ENCODE measurements around the gene HOXC6. TPM values are rescaled to one million over a fixed set of nuclear protein-coding genes. Genes with fewer than 3 reads are reported as not detected.

HOXC6 gene
- total and polyA plus RNA-seq, 9 of the 15 experiments (the other 6 are each of a cell fraction or from before 2014, with no cell fraction given), result 0.06 to 4.0 (median 1.4) TPM

DNA sequence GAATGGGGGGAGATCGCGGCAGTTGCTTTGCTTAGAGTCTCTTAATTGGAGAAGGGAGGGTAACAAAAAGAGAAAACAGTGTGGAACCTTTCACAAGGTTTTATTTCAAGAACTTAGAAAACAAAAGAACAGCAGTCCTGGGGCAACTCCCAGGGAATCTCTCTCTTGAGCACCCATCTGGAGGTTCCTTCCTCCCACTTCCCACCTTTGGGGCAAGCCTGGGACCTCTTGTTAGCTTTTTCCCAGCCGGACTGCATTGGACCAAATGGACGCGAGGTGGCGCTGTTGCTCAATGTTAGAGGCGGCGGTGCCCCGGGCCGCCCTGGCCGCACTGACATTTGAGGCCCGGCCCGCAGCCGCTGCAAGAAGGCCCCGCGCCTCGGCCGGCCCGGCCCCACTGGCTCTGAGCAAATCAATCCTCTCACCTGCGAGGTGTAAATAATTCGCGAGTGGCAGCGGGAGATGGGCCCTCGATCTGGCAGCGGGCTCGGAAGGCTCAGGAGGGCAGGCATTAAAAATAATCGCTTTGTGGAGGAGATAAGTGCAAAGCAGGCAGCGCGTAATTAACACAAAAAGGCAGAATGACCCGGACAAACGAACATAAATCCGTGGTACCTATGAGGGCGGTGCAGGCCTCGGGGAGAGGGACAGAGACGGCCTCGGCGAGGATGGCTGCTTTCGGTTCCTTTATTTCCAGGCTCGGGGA lies 22.2 kb upstream of the HOXC6 start (continued):
- TF ChIP-seq ATF7 (IDR thresholded peaks at IDR 0.05), result peak; percentile 45; the same call in 1 of the 2 replicates
- TF ChIP-seq L3MBTL2 (IDR thresholded peaks at IDR 0.05), result peak; percentile 67
- no peak for TF ChIP-seq PPARD (CRISPR knock-in tag; IDR thresholded peaks at IDR 0.05)
- TF ChIP-seq SMAD3 (CRISPR knock-in tag; conservative IDR thresholded peaks at IDR 0.05), result no peak
- no peak for TF ChIP-seq CREBBP (IDR thresholded peaks at IDR 0.05; ENCODE audit: low read depth, low read length)
- TF ChIP-seq FOXK2 (conservative IDR thresholded peaks at IDR 0.05 in 1 of 2, IDR thresholded peaks at IDR 0.05 in 1 of 2; ENCODE audit: low read depth in 2 of 2), result no peak
- 0 out of 2 replicates have a peak, but pooled peaks have one; percentile 13 for TF ChIP-seq MXI1 (IDR thresholded peaks at IDR 0.05; ENCODE audit: low read depth, low read length)
- TF ChIP-seq ZBTB7A (IDR thresholded peaks at IDR 0.05; ENCODE audit: borderline replicate concordance, control insufficient read depth, low read depth, low read length), result no peak
- TF ChIP-seq NCOA1 (IDR thresholded peaks at IDR 0.05; ENCODE audit: low read depth), result no peak
- TF ChIP-seq, protein P1, sequence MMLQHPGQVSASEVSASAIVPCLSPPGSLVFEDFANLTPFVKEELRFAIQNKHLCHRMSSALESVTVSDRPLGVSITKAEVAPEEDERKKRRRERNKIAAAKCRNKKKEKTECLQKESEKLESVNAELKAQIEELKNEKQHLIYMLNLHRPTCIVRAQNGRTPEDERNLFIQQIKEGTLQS (IDR thresholded peaks at IDR 0.05), result no peak
- TF ChIP-seq, protein P1 (CRISPR knock-in tag; conservative IDR thresholded peaks at IDR 0.05), result peak; percentile 37; the same call in 1 of the 2 replicates
- TF ChIP-seq SMC3 (conservative IDR thresholded peaks at IDR 0.05; ENCODE audit: insufficient read depth, low read depth, low read length), result peak; percentile 96
- 0 out of 2 replicates have a peak, but pooled peaks have one; percentile 43 for TF ChIP-seq JUND (IDR thresholded peaks at IDR 0.05; ENCODE audit: borderline replicate concordance, low read depth, low read length)
- TF ChIP-seq JUND (tag; IDR thresholded peaks at IDR 0.05; ENCODE audit: borderline replicate concordance, low read depth, low read length), result no peak; the same call in 2 of the 3 replicates
- no peak for TF ChIP-seq NCOA4 (IDR thresholded peaks at IDR 0.05; ENCODE audit: partially characterized antibody)
- TF ChIP-seq GATAD2B (IDR thresholded peaks at IDR 0.05; ENCODE audit: borderline replicate concordance), result peak; percentile 61; the same call in 1 of the 2 replicates
- no peak for TF ChIP-seq HMGN3 (IDR thresholded peaks at IDR 0.05; ENCODE audit: borderline replicate concordance, extremely low read depth, insufficient read length, low read depth, low read length)
- TF ChIP-seq, protein P2, sequence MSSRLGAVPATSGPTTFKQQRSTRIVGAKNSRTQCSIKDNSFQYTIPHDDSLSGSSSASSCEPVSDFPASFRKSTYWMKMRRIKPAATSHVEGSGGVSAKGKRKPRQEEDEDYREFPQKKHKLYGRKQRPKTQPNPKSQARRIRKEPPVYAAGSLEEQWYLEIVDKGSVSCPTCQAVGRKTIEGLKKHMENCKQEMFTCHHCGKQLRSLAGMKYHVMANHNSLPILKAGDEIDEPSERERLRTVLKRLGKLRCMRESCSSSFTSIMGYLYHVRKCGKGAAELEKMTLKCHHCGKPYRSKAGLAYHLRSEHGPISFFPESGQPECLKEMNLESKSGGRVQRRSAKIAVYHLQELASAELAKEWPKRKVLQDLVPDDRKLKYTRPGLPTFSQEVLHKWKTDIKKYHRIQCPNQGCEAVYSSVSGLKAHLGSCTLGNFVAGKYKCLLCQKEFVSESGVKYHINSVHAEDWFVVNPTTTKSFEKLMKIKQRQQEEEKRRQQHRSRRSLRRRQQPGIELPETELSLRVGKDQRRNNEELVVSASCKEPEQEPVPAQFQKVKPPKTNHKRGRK (tag; IDR thresholded peaks at IDR 0.05), result no peak
- TF ChIP-seq ZNF436 (CRISPR knock-in tag; IDR thresholded peaks at IDR 0.05), result no peak
